ENCODE data around the gene PIK3CG.

Gene PIK3CG

DNA sequence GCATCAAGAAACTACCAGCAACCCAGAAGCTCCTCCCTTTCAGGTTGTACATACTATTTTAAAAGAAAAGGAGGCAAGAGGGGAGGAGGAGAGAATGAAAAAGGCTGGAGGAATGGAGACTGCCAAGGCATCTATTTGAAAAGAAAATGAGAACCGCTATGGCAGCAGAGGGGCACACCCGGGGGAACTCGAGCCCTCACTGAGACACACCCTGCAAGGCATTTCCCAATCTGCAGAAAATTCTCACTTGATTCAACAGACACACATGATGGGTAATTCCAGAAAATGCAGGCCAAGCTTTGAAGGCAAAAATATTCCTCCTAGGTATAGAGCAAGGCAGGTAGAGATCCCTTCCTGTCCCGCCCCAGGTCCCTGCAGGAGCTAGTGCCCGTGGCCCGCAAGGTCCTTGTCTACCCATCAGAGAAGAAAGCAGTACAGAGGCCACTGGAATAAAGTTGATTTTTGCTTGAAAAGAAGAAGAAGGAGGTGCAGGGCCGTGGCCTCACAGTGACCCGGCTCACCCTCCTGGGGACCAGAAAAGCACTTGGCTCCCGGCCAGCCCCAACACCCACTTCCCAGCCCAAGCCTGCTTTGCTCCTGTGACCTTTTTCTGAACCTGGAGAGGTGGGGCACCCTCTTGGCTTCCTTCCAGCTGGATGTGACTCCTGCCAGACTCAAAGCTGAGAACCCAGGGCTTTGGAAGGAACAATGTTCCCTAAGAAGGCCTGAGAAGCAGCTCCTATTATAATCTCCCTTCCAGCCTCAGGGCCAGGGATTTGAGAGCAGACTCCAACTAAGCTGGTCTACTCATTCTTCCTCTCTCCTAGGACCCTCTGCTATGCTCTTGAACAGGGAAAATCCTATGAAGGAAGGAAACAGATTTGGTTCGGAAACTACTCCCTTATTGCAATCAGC is 6.2 kb upstream of the PIK3CG start:
- no peak for DNase-seq (ENCODE audit: low read depth)

GRCh38 chr7:106862317-106863089 is 2.6 kb upstream of the PIK3CG start:
- peak; percentile 33 for DNase-seq (ENCODE audit: low read depth)

- no peak for DNase-seq (ENCODE audit: low read depth)
Observed at GRCh38 chr7:106863274-106863997, 1.6 kb upstream of the PIK3CG start.

DNA sequence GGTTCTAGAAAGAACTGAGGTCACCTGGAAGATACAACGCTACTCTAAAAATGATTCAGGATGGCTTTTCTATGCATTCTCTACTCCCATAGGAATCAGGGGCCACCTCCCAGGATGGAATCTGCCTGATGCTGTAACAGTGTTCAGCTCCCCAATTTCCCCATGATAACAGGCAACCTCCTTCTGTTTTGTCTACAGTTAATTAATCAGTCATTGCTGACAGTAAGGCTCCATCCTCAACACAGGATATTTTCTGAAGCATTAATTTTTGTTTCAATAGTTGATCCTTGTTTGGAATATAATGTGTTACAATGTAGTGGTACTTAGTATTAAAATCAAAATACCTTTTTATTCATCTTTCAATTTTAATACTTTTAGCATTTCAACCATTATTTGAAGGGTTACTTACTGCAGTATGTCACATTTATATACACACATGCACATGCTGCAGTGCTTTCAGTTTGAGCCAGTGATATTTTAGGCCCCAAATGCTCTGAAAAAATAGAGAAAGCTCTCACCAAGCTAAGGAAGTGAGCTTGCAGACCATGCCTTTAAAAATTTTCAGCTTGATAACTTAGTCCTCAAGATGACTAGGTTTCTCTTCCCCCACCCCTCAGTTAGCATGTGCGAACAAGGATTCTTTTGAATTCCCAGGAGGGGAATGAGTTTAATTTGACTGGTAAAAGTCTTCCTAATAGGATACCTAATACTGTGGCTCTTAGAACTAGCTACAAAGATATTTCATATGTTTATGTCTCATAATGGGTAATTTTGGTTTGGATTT is 592 bp upstream of the PIK3CG start:
- DNase-seq (ENCODE audit: low read depth): no peak

- DNase-seq (ENCODE audit: low read depth): no peak
Observed at GRCh38 chr7:106866298-106867281, 1.5 kb downstream of the PIK3CG start.

DNA sequence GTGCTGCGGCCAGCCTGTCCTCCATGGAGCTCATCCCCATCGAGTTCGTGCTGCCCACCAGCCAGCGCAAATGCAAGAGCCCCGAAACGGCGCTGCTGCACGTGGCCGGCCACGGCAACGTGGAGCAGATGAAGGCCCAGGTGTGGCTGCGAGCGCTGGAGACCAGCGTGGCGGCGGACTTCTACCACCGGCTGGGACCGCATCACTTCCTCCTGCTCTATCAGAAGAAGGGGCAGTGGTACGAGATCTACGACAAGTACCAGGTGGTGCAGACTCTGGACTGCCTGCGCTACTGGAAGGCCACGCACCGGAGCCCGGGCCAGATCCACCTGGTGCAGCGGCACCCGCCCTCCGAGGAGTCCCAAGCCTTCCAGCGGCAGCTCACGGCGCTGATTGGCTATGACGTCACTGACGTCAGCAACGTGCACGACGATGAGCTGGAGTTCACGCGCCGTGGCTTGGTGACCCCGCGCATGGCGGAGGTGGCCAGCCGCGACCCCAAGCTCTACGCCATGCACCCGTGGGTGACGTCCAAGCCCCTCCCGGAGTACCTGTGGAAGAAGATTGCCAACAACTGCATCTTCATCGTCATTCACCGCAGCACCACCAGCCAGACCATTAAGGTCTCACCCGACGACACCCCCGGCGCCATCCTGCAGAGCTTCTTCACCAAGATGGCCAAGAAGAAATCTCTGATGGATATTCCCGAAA is 2.7 kb downstream of the PIK3CG start:
- DNase-seq (ENCODE audit: low read depth): no peak

GRCh38 chr7:106868364-106868763 is 3.3 kb downstream of the PIK3CG start:
- DNase-seq (ENCODE audit: low read depth): no peak

GRCh38 chr7:106869954-106870353 is 4.9 kb downstream of the PIK3CG start:
- DNase-seq (ENCODE audit: low read depth): no peak

- no peak for DNase-seq (ENCODE audit: low read depth)
Observed at GRCh38 chr7:106870528-106870927, 5.4 kb downstream of the PIK3CG start.

- DNase-seq (ENCODE audit: low read depth): no peak
Observed at GRCh38 chr7:106870983-106871410, 5.9 kb downstream of the PIK3CG start.

GRCh38 chr7:106871793-106872571 is 6.9 kb downstream of the PIK3CG start:
- no peak for DNase-seq (ENCODE audit: low read depth)

DNA sequence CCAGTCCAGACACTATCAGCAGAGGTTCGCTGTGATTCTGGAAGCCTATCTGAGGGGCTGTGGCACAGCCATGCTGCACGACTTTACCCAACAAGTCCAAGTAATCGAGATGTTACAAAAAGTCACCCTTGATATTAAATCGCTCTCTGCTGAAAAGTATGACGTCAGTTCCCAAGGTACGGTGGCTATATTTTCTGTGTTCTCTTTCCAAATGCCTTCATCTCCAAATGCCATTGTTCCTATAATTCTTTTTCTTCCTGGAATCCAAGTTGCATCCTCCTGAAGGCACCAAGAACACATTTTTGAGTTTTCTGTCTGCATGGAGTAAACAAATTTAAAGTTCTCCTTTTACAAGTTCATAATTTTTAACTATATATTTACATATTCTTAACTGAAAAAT is 7.7 kb downstream of the PIK3CG start:
- no peak for DNase-seq (ENCODE audit: low read depth)

DNA sequence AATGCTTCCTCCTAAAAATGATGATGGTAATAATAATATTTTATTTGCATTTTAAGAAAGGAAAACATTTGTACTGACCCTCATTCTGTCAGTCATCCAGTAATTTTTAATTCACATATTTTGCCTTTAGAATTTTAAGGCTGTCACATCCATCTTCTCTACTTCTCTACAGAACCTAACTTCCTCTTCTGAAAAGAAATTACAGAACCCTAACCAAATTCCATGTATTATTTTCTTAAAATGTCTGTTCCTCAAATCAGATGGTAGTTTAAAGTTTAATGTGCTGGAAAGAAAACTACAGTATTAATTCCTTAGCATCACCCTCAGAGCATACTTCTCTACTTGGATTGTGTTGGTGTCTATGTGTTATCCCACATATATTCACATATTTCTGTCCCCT is 9.0 kb downstream of the PIK3CG start:
- no peak for DNase-seq (ENCODE audit: low read depth)

- no peak for DNase-seq (ENCODE audit: low read depth)
Observed at GRCh38 chr7:106875508-106875907, 10.4 kb downstream of the PIK3CG start.

GRCh38 chr7:106878748-106879439 is 13.8 kb downstream of the PIK3CG start:
- no peak for DNase-seq (ENCODE audit: low read depth)

DNA sequence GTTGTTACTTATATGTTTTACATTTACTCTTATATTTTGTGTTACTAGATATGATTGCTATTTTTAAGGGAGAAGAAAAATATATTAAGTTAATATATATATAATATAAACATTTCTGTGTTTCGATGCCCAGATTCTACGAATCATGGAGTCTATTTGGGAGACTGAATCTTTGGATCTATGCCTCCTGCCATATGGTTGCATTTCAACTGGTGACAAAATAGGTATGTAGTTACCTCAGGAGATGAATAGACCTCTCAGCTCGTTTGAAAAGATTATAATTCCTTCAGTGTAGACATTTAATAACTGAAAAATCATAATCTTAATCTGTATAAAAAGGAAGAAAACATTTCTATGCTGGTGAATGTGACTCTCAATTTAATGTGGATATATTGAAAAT is 16.9 kb downstream of the PIK3CG start:
- DNase-seq (ENCODE audit: low read depth): no peak

DNA sequence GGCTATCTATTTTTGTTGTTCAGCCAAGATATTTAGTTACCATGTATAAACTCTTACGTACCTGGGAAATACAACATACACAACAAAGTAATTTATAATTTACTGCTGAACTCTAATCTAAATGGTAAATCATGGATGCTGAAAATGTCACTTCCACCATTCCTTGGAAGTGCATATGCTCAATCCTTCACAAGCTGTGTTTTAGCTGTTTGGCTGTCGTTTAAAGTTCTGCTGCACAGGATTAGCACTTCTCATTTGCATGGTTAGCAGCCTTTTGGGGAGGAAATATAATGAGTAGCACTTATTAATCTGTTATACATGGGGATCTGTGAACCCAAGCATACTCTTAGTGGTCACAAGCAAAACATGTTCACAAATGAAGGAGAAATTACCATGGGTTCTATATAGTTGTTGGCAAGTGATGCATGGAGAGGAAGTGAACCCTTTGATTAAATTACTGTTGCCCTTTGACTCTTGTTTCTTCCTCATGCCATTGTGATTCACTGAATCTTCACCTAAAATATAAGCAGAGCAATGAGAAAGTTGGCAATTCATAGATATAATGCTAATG is 18.5 kb downstream of the PIK3CG start:
- DNase-seq (ENCODE audit: low read depth): no peak

- DNase-seq (ENCODE audit: low read depth): no peak
Observed at GRCh38 chr7:106885652-106886051, 20.6 kb downstream of the PIK3CG start.

Data from GM04503 (cell line).